Suprapubic skin (tissue), 3 donors: ENCODE data around the gene ABTB1.

Source experiments
- POLR2A ChIP-seq, 2 donors: fragments of 450-650 bp; IDR thresholded peaks; one replicate each; pipeline ENCODE4 v1.6.1; 2017; ENCODE audit warnings: antibody characterized with exemption in 2 of 2, mild to moderate bottlenecking in 2 of 2, moderate library complexity in 2 of 2
- TF ChIP-seq, protein P1 (sequence below), 2 donors: fragments of 200-600 bp in 1 of 2; fragments of 450-650 bp in 1 of 2; sonication (generic) in 1 of 2; IDR thresholded peaks; one replicate each; pipeline ENCODE4 v1.5.1; 2016 to 2019; ENCODE audit warnings: antibody characterized with exemption in 2 of 2, mild to moderate bottlenecking in 1 of 2, moderate library complexity in 1 of 2

DNA sequence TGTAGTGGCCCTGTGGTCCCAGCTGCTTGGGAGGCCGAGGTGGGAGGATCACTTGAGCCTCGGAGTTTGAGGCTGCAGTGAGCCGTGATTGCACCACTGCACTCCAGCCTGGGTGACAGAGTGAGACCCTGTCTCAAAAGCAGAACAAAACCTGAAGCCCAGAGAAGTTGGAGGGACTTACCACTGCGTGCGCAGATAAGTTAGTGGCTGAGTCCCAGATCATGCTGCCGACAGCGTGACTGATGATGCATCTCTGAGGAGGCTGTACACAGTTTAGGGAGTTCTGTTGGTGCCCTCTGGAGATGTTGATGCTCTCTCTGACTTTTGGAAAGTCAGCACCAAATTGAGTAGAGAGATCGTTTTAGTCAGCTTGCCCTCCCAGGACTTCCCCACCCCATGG is 15.8 kb upstream of the ABTB1 start:
- TF ChIP-seq, protein P1, sequence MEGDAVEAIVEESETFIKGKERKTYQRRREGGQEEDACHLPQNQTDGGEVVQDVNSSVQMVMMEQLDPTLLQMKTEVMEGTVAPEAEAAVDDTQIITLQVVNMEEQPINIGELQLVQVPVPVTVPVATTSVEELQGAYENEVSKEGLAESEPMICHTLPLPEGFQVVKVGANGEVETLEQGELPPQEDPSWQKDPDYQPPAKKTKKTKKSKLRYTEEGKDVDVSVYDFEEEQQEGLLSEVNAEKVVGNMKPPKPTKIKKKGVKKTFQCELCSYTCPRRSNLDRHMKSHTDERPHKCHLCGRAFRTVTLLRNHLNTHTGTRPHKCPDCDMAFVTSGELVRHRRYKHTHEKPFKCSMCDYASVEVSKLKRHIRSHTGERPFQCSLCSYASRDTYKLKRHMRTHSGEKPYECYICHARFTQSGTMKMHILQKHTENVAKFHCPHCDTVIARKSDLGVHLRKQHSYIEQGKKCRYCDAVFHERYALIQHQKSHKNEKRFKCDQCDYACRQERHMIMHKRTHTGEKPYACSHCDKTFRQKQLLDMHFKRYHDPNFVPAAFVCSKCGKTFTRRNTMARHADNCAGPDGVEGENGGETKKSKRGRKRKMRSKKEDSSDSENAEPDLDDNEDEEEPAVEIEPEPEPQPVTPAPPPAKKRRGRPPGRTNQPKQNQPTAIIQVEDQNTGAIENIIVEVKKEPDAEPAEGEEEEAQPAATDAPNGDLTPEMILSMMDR (IDR thresholded peaks at IDR 0.05): no peak
- TF ChIP-seq POLR2A (IDR thresholded peaks at IDR 0.05): no peak
